HepG2 (cell line): ENCODE data around the gene ABCB6. TPM values are rescaled to one million over a fixed set of nuclear protein-coding genes. Genes with fewer than 3 reads are reported as not detected.

Experiments used
- FUBP1 ChIP-seq: sonication (generic); formaldehyde crosslinking; IDR thresholded peaks from 2 replicates; pipeline ENCODE4 v1.5.1; 2020; ENCODE audit warnings: missing genetic modification reagents, mild to moderate bottlenecking, borderline replicate concordance
- GRHL1 ChIP-seq: sonication (generic); formaldehyde crosslinking; conservative IDR thresholded peaks from 2 replicates; pipeline ENCODE4 v1.8.0; 2022; ENCODE audit warnings: missing genetic modification reagents
- MAFF ChIP-seq: IDR thresholded peaks from 2 replicates; pipeline ENCODE4 v1.6.1; 2011; ENCODE audit warnings: low read depth, low read length, improper control_type of control experiment
- MTF2 ChIP-seq: sonication (generic); formaldehyde crosslinking; IDR thresholded peaks from 2 replicates; pipeline ENCODE4 v1.5.0; 2020; ENCODE audit warnings: missing genetic modification reagents, borderline replicate concordance
- NFE2L2 ChIP-seq: fragments of 150-350 bp; IDR thresholded peaks from 2 replicates; pipeline ENCODE4 v1.6.1; 2014; ENCODE audit warnings: low read length
- NKX3-1 ChIP-seq: sonication (generic); formaldehyde crosslinking; IDR thresholded peaks from 2 replicates; pipeline ENCODE4 v1.5.0; 2020; ENCODE audit warnings: missing genetic modification reagents
- ZFP36 ChIP-seq: fragments of 150-350 bp; IDR thresholded peaks from 2 replicates; pipeline ENCODE4 v1.6.1; 2018; ENCODE audit warnings: borderline replicate concordance, low read length, low read depth; ENCODE audit not compliant: partially characterized antibody
- ZNF142 ChIP-seq: sonication (generic); formaldehyde crosslinking; IDR thresholded peaks from 2 replicates; pipeline ENCODE4 v1.4.0; 2020; ENCODE audit warnings: missing genetic modification reagents
- ZNF362 ChIP-seq: sonication (generic); formaldehyde crosslinking; IDR thresholded peaks from 2 replicates; pipeline ENCODE4 v1.4.0; 2020; ENCODE audit warnings: missing genetic modification reagents, mild to moderate bottlenecking, borderline replicate concordance
- ZNF543 ChIP-seq: sonication (generic); formaldehyde crosslinking; IDR thresholded peaks from 2 replicates; pipeline ENCODE4 v1.4.0; 2020; ENCODE audit warnings: mild to moderate bottlenecking, missing genetic modification reagents
- ZNF597 ChIP-seq: sonication (generic); formaldehyde crosslinking; IDR thresholded peaks from 2 replicates; pipeline ENCODE4 v1.5.0; 2020; ENCODE audit warnings: missing genetic modification reagents
- ZNF879 ChIP-seq: sonication (generic); formaldehyde crosslinking; IDR thresholded peaks from 2 replicates; pipeline ENCODE4 v1.8.1; 2023; ENCODE audit warnings: missing genetic modification reagents
- ZSCAN25 ChIP-seq: sonication (generic); formaldehyde crosslinking; IDR thresholded peaks from 2 replicates; pipeline ENCODE4 v1.8.0; 2022; ENCODE audit warnings: mild to moderate bottlenecking, missing genetic modification reagents
- ZSCAN5A ChIP-seq: sonication (generic); formaldehyde crosslinking; IDR thresholded peaks from 2 replicates; pipeline ENCODE4 v1.8.0; 2022; ENCODE audit warnings: mild to moderate bottlenecking, missing genetic modification reagents, borderline replicate concordance
- polyA plus RNA-seq, 8 experiments: library from polyadenylated mRNA; depleted of rRNA in 3 of 8; stranded (reverse) in 7 of 8; unstranded in 1 of 8; fragments of >200 nt; fragmentation: Illumina TruSeq in 4 of 8; extraction: Trizol in 4 of 8; gene quantifications; 2 replicates each; pipeline versions ENCODE4 v1.2.1 to v1.2.3, GENCODE V29; 2011 to 2016; ENCODE audit warnings: low read depth in 4 of 8, missing spikeins in 1 of 8, mixed read lengths in 1 of 8; ENCODE audit not compliant: insufficient read depth in 1 of 8
- total RNA-seq, 5 experiments: library from RNA; depleted of rRNA; stranded (reverse); fragments of >200 nt; fragmentation: Illumina TruSeq; extraction: Trizol; gene quantifications; 2 replicates each; pipeline ENCODE4 v1.2.3, GENCODE V29; 2016; ENCODE audit warnings: low read depth in 1 of 5

ABCB6 gene
- total and polyA plus RNA-seq, 2 of the 13 experiments (the other 11 are each of a cell fraction or from before 2014, with no cell fraction given), result 91.1 to 137 TPM

- TF ChIP-seq ZNF597 (CRISPR knock-in tag), result no peak
- TF ChIP-seq ZNF543 (CRISPR knock-in tag), result no peak
- no peak for TF ChIP-seq GRHL1 (CRISPR knock-in tag)
- no peak for TF ChIP-seq ZSCAN5A
- peak; percentile 95 for TF ChIP-seq NKX3-1 (CRISPR knock-in tag)
- no peak for TF ChIP-seq NFE2L2
- 0 out of 2 replicates have a peak, but pooled peaks have one; percentile 32 for TF ChIP-seq FUBP1
- TF ChIP-seq MAFF, result 0 out of 2 replicates have a peak, but pooled peaks have one; percentile 38
- TF ChIP-seq ZNF879, result no peak
- TF ChIP-seq ZNF142 (CRISPR knock-in tag), result peak; percentile 63
- TF ChIP-seq ZNF362, result 0 out of 2 replicates have a peak, but pooled peaks have one; percentile 21
- TF ChIP-seq ZSCAN25 (CRISPR knock-in tag), result peak; percentile 82
- no peak for TF ChIP-seq ZFP36
- TF ChIP-seq MTF2 (CRISPR knock-in tag), result peak; percentile 56; the same call in 1 of the 2 replicates
Observed at GRCh38 chr2:219245148-219245898, 26.6 kb upstream of the ABCB6 start, which contains the start of the genes GLB1L and STK16 (continued).
